ENCODE results near the gene U2AF2. TPM values are rescaled to one million over a fixed set of nuclear protein-coding genes. Genes with fewer than 3 reads are reported as not detected.
A peak's percentile ranks its signal among the peaks of the same experiment; 100 is the strongest.

U2AF2 gene
- total RNA-seq, 1 experiment from 2014 or later: 545 TPM

DNA sequence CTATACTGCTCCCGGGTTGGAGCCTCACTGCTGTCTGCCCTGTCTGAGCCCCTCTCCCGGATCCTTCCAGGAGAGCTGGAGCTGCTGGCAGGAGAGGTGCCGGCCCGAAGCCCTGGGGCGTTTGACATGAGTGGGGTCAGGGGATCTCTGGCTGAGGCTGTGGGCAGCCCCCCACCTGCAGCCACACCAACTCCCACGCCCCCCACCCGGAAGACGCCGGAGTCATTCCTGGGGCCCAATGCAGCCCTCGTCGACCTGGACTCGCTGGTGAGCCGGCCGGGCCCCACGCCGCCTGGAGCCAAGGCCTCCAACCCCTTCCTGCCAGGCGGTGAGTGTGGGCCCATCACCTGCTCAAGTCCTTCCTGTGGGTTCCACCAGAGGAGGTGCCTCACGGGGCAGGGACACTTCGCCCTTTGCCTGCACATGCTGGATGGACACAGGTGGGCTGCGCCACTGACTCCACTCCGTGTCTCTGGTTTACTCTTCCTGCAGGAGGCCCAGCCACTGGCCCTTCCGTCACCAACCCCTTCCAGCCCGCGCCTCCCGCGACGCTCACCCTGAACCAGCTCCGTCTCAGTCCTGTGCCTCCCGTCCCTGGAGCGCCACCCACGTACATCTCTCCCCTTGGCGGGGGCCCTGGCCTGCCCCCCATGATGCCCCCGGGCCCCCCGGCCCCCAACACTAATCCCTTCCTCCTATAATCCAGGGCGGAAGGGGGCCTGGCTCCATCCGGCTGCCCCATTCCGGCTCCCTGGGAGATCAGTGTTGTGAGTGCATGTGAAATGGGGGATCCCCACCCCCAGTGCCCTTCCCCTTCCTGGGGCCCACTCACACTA lies 40.0 kb downstream of the U2AF2 start:
- ATAC-seq (0 out of 2 replicates have a peak, but pooled peaks have one; percentile 5), DNase-seq (ENCODE audit: low read depth, low spot score) (no peak)
- peaks cover 5% of the 10 kb centered on the region for H3K36me3 ChIP-seq (ENCODE audit: control insufficient read depth, insufficient read depth, low read length)
- no peak overlapping the region for H3K4me3 ChIP-seq (ENCODE audit: low read depth in 2 of 2, low read length in 2 of 2)
- no peaks in the 10 kb centered on the region for H3K4me1 ChIP-seq (ENCODE audit: control insufficient read depth, insufficient read depth, low read length)
- no peaks in the 10 kb centered on the region for H3K9me3 ChIP-seq (ENCODE audit: control insufficient read depth, insufficient read depth, low read depth, low read length)
- CTCF ChIA-PET: no interaction called here
- TF ChIP-seq TCF7L2 (IDR thresholded peaks at IDR 0.05; ENCODE audit: low read depth, low read length) (no peak), CTCF (IDR thresholded peaks at IDR 0.05) (no peak), POLR2AphosphoS5 (IDR thresholded peaks at IDR 0.05; ENCODE audit: low read depth, low read length) (no peak), SIN3A (IDR thresholded peaks at IDR 0.05; ENCODE audit: borderline replicate concordance, insufficient read depth, low read depth, low read length) (no peak), REST (IDR thresholded peaks at IDR 0.05; ENCODE audit: insufficient read depth in 1 of 2, low read depth in 2 of 2, low read length in 1 of 2) (no peak)
- no peak overlapping the region for H3K27ac ChIP-seq (ENCODE audit: low read length)
- intact Hi-C loops (cut with micrococcal nuclease; ENCODE audit: unreplicated experiment): no loop called here
- in situ Hi-C loops (cut with HindIII; ENCODE audit: low pct_unique_long_range_greater_than_20kb, low sequenced_read_pairs): no loop called here
- POLR2A ChIA-PET: no interaction called here
- no peaks in the 10 kb centered on the region for H3K27me3 ChIP-seq (ENCODE audit: control insufficient read depth, insufficient read depth, low read length)
- BruUV-seq (replicated peaks): no TSS peak

- CTCF ChIA-PET: no interaction called here
- Histone ChIP-seq H3K27me3 (ENCODE audit: control insufficient read depth, insufficient read depth, low read length) (no peaks in the 10 kb centered on the region), H3K27ac (ENCODE audit: low read length) (no peak overlapping the region), H3K36me3 (ENCODE audit: control insufficient read depth, insufficient read depth, low read length) (peaks cover 5% of the 10 kb centered on the region), H3K9me3 (ENCODE audit: control insufficient read depth, insufficient read depth, low read depth, low read length) (no peaks in the 10 kb centered on the region), H3K4me1 (ENCODE audit: control insufficient read depth, insufficient read depth, low read length) (no peaks in the 10 kb centered on the region), H3K4me3 (ENCODE audit: low read depth in 2 of 2, low read length in 2 of 2) (no peak overlapping the region)
- DNase-seq (ENCODE audit: low read depth, low spot score): no peak
- no peak for ATAC-seq
- in situ Hi-C loops (cut with HindIII; ENCODE audit: low pct_unique_long_range_greater_than_20kb, low sequenced_read_pairs) (no loop called here), intact Hi-C loops (cut with micrococcal nuclease; ENCODE audit: unreplicated experiment) (no loop called here)
- no TSS peak for BruUV-seq (replicated peaks)
- POLR2A ChIA-PET: no interaction called here
- TF ChIP-seq REST (IDR thresholded peaks at IDR 0.05; ENCODE audit: insufficient read depth in 1 of 2, low read depth in 2 of 2, low read length in 1 of 2): no peak
- TF ChIP-seq CTCF (IDR thresholded peaks at IDR 0.05): no peak
- no peak for TF ChIP-seq POLR2AphosphoS5 (IDR thresholded peaks at IDR 0.05; ENCODE audit: low read depth, low read length)
- TF ChIP-seq SIN3A (IDR thresholded peaks at IDR 0.05; ENCODE audit: borderline replicate concordance, insufficient read depth, low read depth, low read length): no peak
- TF ChIP-seq TCF7L2 (IDR thresholded peaks at IDR 0.05; ENCODE audit: low read depth, low read length): no peak
These were observed 40.9 kb downstream of the U2AF2 start for GRCh38 chr19:55695511-55696290.
